Smooth muscle cell of the brain vasculature (primary cell): Measurements from ENCODE around the gene B3GNT8.
"Not testable (repeated sequence)": the region's sequence is repeated elsewhere in the genome, so short reads cannot be mapped to it uniquely, and the experiment has no call there.

Experiments used
- DNase-seq: peaks from one replicate; pipeline ENCODE4 v3.0.0-alpha.2; 2012; ENCODE audit warnings: low read depth, low spot score

B3GNT8 gene

GRCh38 chr19:41391618-41392017, 35.6 kb downstream of the B3GNT8 start:
- no peak for DNase-seq

GRCh38 chr19:41386442-41386841, 40.7 kb downstream of the B3GNT8 start:
- no peak for DNase-seq

GRCh38 chr19:41384351-41384750, 42.8 kb downstream of the B3GNT8 start:
- no peak for DNase-seq

- DNase-seq = not testable (repeated sequence)
These were observed 45.6 kb downstream of the B3GNT8 start for GRCh38 chr19:41381536-41381935.

- DNase-seq = no peak
These were observed 49.0 kb downstream of the B3GNT8 start for GRCh38 chr19:41377977-41378709.

GRCh38 chr19:41376998-41377365, 50.2 kb downstream of the B3GNT8 start:
- DNase-seq = no peak

GRCh38 chr19:41376241-41376997, 50.8 kb downstream of the B3GNT8 start, which contains the start of gene TMEM91:
TSS of gene TMEM91 (plus strand) at chr19:41376533. CDS start at chr19:41378310, 1,777 bp downstream.
- no peak for DNase-seq
